AG04449 (cell line): ENCODE measurements around the gene XPO6.

Experiments used
- CTCF ChIA-PET: fragments of 350-600 bp; formaldehyde crosslinking; extraction: SDS; loops from one replicate; lab custom pipeline; 2021; ENCODE audit warnings: antibody characterized with exemption; lab: Yijun Ruan, JAX
- POLR2A ChIA-PET: fragments of 400-600, 350-600 bp; formaldehyde crosslinking; extraction: SDS; loops from one replicate; lab custom pipeline; 2020; ENCODE audit warnings: antibody characterized with exemption, inconsistent platforms; lab: Yijun Ruan, JAX
- DNase-seq: peaks from one replicate; pipeline ENCODE4 v3.0.0-alpha.2; 2010; ENCODE audit warnings: low read depth, low spot score
- H3K4me3 ChIP-seq: 2 replicates; pipeline ENCODE4 v1.5.1; 2011; ENCODE audit warnings: low read depth, mild to moderate bottlenecking, control low read depth, low read length
- TF ChIP-seq, protein P1 (sequence below): IDR thresholded peaks from one replicate; pipeline ENCODE4 v1.5.1; 2011; ENCODE audit warnings: mild to moderate bottlenecking, moderate library complexity, low read length, control low read depth, inconsistent platforms; ENCODE audit not compliant: insufficient read depth; ENCODE audit errors: missing control alignments

The XPO6 gene

DNA sequence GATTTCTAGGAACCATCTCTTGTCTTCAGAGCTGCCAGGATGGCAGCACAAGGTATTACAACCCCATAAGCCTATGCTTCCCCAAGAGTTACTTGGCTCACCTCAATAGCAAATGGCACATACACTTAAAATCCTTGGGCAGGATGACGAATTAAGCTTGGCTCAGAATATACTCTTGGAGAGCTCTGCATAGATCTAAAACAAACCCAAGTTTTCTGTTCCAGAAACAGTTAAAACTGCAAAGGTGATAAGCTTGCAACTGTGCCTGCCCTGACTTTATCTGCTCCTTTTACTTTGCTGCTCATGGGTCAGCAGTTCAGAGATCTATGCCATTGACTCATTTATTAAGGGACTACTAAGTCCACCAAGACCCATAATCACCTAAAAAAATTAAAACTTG is 26.1 kb downstream of the XPO6 start:
- POLR2A ChIA-PET, result interaction anchor here (1.2 kb wide), 1 partner anchor 27 kb away, joined by 4 read pairs; no protein-coding TSS in a partner anchor
- no peak overlapping the region for H3K4me3 ChIP-seq
- CTCF ChIA-PET, result interaction anchor here (1.1 kb wide), 1 partner anchor 92 kb away, joined by 3 read pairs; no protein-coding TSS in a partner anchor
- no peak for DNase-seq
- TF ChIP-seq, protein P1, sequence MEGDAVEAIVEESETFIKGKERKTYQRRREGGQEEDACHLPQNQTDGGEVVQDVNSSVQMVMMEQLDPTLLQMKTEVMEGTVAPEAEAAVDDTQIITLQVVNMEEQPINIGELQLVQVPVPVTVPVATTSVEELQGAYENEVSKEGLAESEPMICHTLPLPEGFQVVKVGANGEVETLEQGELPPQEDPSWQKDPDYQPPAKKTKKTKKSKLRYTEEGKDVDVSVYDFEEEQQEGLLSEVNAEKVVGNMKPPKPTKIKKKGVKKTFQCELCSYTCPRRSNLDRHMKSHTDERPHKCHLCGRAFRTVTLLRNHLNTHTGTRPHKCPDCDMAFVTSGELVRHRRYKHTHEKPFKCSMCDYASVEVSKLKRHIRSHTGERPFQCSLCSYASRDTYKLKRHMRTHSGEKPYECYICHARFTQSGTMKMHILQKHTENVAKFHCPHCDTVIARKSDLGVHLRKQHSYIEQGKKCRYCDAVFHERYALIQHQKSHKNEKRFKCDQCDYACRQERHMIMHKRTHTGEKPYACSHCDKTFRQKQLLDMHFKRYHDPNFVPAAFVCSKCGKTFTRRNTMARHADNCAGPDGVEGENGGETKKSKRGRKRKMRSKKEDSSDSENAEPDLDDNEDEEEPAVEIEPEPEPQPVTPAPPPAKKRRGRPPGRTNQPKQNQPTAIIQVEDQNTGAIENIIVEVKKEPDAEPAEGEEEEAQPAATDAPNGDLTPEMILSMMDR, result no peak

DNA sequence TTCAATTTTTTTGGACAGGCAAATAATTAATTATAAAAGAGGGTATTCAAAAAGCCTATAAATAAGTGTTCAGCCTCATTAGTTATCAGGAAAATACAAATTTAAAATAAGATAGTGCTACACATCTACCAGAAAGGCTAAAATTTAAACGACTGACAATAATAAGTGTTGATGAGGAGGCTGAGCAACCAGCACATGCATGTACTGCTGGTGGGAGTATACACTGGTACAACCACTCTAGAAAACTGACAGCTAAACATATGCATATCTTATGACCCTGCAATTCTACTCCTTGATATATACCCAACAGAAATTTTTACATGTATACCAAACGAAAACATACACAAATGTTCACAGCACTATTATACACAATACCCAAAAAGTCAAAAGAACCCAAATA is 27.1 kb downstream of the XPO6 start:
- H3K4me3 ChIP-seq, result no peak overlapping the region
- DNase-seq, result no peak
- CTCF ChIA-PET, result no interaction called here
- TF ChIP-seq, protein P1, result no peak
- POLR2A ChIA-PET, result no interaction called here

- POLR2A ChIA-PET, result no interaction called here
Observed at GRCh38 chr16:28183930-28184329, 27.8 kb downstream of the XPO6 start.

GRCh38 chr16:28183484-28183883 is 28.3 kb downstream of the XPO6 start:
- no peak overlapping the region for H3K4me3 ChIP-seq
- TF ChIP-seq, protein P1, result no peak
- POLR2A ChIA-PET, result no interaction called here
- no peak for DNase-seq
- CTCF ChIA-PET, result interaction anchor here (1.0 kb wide), 1 partner anchor 94 kb away, joined by 4 read pairs; no protein-coding TSS in a partner anchor

More at GRCh38 chr16:28183930-28184329, 27.8 kb downstream of the XPO6 start:
- TF ChIP-seq, protein P1, result no peak
- no peak overlapping the region for H3K4me3 ChIP-seq
- no peak for DNase-seq
- CTCF ChIA-PET, result no interaction called here

DNA sequence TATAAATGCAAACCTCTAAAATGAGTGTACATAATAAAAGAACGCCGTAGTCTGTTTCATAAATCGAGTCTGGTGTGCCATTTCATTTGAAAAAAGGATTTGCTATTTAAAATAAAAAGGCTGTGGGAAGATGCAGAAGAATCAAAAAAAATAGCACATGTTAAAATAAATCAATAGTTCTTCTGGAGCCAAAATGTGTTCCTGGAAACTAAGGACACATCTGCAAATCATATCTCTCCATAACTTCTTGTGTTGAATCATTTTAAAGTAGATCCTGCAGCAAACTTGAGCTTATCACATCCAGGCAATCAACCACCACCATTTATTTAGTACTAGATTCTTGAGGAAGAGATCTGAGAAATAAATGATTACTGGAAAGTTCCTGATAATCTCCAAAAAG is 29.0 kb downstream of the XPO6 start:
- POLR2A ChIA-PET, result no interaction called here
- DNase-seq, result no peak
- CTCF ChIA-PET, result interaction anchor here (1.0 kb wide), 1 partner anchor 94 kb away, joined by 4 read pairs; no protein-coding TSS in a partner anchor
- TF ChIP-seq, protein P1, result no peak
- H3K4me3 ChIP-seq, result no peak overlapping the region

GRCh38 chr16:28182183-28182582 is 29.6 kb downstream of the XPO6 start:
- CTCF ChIA-PET, result interaction anchor here (0.9 to 1.5 kb wide), 3 partner anchors 12 to 31 kb away, joined by 3 to 4 read pairs (median 3); no protein-coding TSS in a partner anchor
- no peak overlapping the region for H3K4me3 ChIP-seq
- POLR2A ChIA-PET, result interaction anchor here (1.4 to 1.7 kb wide), 2 partner anchors 12 to 28 kb away, joined by 7 to 14 read pairs; no protein-coding TSS in a partner anchor
- DNase-seq, result no peak
- TF ChIP-seq, protein P1, result no peak
